HG03139 (cell line): ENCODE measurements around the gene PSMD5.

Source experiments
- ATAC-seq: cut with Tn5 transposase; IDR thresholded peaks from one replicate; pipeline ENCODE4 v1.9.1; 2021; ENCODE audit not compliant: unreplicated experiment

PSMD5 gene

DNA sequence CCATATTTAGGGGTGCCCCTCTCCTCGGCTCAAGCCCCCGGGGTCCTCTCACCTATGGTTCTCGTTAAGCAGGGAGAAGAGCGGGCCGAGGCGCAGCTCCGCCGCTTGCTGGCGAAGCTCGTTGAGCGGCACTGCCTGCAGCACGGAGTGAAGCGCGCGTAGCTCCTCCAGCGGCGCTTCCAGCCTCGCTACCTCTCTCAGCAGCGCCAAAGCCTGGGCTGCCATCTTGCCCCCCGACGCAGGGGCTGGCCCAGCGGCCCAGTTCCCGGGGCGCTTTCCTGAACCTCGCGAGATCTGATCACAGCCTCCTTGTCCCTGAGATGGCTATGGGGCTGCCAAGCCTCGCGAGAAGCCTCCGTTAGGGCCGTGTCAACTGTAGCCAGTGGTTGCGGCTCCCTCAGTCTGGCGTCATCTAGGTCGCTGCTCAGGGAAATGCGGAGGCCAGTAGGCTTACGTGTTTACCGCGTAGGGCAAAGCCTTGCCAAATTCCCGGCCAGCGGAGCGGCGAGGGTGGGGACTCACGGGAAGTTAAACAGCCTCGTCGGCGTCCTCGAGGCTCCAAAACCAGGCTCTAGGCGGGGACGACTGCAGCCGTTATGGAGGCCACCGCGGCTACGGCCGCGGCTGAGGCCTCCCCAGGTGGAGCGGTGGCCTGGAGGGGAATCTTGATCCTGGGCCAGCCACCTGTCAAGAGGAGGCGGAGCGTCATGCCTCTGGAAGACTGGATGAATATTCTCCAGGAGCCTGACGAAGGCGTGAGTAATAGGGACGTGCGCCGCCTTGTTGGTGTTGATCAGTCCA lies at the start of gene PSMD5:
TSS of gene PSMD5 (minus strand) at position 238 of the 801 bp plus-strand sequence. CDS start at position 225, 13 bp downstream.
- ATAC-seq: peak; percentile 99

DNA sequence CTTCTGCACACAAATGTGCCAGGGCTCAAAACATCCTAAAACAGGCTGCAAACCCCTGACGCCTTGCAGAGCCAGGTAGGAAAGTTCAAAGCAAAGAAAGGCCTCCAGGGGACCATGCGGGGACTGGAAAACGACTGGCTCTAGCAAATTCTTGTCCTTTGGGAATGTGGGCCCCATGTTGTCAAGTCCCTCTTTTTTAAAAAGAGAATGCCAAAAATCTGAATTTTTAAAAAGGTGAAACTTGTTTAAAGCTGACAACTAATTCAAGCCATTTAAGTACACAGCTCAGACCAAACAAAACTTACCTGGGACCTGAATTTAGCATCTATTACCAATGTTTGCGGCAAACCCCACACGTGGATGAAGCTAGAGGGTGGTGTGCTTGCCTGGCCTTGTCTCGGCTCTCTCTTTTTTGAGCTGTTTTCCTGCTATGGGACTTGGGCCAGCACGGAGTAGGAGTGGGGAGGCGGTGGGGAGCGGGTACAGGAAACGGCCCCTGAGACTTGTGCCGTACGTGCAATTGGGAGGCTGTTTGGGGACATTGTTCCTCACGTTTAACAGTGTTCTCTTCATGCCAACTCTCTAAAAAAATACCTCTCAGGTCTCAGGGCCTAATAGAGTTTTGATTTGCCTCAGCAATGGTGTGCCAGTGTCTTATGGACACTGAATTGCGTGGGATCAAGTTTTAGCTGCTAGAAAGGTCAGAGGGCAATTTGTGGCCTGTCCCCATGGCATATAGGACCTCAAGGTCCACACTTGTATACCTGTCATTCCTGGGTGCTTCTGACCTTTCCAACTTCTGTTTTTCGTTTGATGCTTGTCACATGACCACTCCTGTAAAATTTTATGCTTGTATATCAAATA lies 49.4 kb upstream of the PSMD5 start:
- peak; percentile 22 for ATAC-seq

DNA sequence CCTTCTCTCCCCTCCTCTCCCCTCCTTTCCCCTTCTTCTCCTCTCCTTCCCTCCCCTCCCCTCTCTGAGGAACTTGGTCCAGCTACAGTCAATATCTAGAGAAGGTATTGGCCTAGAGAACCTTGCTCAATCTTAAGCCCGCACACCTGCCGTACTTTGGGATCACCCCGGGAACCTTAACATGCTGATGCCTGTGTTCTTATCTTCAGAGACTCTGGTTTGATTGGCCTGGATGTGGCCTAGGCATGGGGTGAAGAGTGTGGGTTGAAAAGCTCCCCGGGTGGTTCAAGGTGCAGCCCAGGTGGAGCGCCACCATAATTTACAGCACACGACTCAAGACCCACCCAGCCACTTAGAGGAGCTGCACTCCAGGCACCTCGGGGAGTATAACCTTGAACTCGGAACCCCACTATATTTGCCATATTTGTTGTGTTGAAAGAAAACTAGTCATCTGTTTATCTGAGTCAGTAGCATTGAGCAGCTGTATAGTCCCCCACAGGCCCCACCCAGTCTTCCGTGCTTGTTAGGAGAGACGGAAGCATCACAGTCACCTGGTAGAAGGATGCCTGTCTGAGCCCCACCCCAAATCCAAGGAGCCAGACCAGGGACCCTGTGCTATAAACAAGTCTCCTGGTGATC lies 48.6 kb upstream of the PSMD5 start:
- ATAC-seq: no peak

DNA sequence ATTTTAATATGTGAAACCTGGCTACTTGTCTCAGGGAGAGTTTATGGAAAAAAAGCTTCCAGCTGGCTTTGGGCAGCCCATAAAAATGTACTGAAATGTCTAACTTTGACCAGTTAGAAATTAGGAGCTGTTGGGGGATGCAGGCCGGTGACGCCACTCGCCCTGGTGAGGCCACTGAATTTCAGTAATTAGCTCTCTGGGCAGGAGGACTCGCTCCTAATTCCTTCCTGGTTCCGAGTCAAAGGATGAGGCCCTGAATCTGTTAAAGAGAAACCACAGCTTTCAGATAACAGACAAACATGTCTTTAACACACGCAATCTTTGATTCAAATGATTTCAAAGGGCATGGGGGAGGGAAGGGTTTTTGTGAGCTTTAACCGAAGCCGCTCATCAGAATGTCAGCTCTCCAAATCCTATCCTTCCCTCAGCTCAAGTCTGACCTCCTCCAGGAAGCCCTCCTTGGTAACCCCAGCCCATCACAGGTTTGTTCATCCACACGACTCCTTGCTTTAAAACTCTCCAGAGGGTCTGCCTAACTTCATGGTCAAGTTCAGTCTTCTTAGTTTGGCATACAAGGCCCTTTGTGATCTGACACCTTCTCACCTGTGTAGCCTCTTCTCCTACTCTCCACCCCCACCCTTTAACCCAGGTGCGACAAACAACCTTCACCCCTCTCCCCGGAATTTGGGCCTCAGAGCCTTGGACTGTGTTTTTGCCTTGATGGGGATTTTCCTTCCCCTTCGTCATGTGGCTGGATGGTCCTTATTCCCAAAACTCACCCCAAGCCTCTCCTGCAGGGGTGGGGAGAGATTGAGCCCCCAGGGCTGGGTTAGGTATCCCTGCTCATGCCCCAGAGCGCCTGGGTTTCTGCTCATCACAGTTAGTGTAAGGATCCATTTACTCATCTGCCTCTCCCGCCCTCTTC lies 47.9 kb upstream of the PSMD5 start:
- ATAC-seq: no peak

DNA sequence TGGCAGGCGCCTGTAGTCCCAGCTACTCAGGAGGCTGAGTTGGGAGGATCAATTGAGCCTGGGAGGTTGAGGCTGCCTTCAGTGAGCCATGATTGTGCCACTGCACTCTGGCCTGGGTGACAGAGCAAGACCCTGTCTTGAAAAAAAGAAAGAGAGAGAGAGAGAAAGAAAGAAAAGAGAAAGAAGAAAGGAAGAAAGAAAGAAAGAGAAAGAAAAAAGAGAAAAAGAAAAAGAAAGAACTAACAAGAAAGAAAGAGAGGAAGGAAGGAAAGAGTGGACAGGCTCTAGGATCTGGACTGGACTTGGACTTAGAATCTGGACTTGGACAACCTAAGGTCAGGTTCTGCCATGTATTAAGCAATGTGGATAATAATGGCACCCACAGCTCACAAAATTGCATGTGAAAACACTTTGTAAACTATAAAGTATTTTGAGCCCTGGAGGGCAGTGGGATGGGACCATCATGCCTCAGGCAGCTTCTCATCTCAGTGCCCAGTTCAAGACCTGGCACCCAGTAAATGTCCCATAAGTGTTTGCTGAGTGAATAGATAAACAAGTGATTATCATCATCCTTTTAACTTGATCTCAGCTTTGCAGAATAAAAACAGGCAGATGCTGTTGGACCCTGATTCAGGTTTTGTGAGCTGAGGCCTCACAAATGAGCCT lies 47.0 kb upstream of the PSMD5 start:
- no peak for ATAC-seq

DNA sequence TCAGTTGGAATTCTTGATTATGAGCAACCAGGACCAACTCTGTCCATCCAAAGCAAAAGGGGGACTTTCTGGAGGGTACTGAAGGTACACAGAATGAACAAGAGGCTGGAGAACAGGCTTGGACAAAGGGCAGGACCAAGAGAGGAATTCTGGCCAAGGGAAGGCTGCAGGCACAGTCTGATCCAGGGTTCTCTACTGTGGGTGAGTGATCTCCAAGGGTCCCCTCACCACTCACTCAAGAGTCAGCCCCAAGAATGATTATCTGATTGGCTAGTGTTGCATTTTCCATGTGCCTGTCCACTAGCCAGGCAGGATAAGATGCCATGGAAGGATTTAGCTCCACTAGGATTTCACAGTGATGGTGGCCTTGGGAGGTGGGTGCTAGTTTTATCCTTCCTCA lies 45.9 kb upstream of the PSMD5 start:
- ATAC-seq: no peak

DNA sequence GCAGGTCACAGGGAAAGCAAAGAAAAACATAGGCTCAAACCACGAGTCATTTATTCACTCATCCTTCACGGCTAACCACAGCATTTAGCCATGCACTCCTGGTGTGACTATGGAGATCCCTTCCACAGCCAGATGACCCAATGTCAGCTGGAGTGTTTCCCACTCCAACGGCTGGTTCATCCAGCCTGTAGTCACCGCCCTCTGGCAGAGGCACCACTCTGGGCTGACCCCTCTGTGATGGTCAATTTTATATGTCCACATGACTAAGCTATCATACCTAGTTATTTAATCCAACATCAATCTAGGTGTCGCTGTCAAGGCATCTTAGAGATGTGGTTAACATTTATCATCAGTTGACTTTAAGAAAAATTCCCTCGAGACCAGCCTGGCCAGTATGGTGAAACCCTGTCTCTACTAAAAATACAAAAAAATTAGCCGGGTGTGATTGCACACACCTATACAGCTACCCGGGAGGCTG lies 43.8 kb upstream of the PSMD5 start:
- ATAC-seq: no peak

DNA sequence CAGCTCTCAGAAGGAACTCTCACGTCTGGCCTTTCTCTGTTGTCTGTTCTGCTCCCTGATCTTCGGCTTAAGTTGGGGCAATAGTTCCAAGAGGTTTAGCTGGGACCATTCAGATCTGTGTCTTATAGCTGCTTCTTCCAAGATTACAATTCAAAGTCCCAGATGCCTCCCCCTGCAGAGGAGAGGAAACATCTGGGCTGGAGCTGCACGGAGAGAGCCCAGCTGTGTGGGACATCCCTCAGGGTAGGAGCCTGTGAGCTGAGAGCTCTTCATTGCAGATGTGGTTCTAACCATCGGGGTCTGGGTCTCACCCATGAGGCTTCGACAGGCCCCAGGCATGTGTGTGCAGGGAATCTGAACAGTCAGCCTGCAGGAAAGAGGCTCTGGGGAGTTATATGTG lies 43.2 kb upstream of the PSMD5 start:
- ATAC-seq: no peak

DNA sequence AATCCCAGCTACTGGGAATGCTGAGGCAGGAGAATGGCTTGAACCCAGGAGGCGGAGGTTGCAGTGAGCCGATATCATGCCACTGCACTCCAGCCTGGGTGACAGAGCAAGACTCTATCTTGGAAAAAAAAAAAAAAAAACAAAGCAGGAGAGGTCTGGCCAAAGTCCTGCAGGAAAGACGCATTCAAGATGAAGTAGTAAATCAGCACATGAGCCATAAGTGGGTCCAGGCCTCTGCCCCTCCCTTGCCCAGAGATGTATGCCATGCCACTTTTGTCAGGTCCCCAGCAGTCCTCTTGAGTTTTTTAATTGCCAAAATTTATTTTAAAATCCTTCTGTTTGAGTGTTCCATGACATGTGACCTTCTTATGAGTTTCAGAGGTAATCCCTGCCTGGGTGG lies 42.7 kb upstream of the PSMD5 start:
- ATAC-seq: no peak

DNA sequence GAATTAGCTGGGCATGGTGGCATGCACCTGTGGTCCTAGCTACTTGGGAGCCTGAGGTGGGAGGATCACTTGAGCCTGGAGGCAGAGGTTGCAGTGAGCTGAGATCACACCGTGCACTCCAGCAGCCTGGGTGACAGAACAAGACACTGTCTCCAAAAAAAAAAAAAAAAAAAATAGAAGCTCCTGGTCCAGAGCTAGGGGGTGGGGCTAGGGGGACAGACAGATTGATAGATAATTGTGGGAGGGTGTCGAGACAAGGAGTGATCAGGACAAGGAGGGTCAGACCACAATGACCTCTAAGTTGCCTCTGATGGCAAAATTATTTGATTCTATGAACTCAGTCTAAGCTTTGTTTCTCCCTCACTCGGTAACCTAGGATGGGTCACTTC lies 40.9 kb upstream of the PSMD5 start:
- no peak for ATAC-seq

DNA sequence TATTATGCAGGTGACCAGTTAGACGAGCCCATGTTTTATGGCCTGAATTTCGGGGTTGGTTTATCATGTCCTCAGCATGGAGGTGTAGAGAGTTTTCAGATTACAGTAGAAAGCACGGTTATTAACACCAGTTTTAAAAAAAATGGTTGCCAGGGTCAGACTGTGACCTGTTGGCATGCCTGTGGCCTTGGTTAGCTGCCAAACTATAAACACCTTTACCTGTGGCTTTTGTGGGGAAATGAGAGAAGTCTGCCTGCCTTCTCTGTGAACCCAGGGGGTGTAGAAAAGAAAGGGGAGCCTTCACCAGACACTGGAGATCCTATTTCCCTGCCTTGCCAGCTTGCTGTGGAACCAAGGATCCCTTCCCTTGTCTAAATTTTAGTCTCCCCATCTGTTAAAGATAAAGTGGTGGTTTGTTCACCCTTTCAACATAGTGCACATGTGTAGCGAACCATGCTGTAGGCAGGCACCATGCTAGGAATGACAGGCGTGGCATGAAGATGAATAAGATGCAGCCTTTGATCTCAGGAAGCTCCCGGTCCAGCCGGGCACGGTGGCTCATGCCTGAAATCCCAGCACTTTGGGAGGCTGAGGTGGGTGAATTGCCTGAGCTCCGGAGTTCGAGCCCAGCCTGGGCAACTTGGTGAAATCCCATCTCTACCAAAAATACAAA lies 40.3 kb upstream of the PSMD5 start:
- ATAC-seq: no peak

DNA sequence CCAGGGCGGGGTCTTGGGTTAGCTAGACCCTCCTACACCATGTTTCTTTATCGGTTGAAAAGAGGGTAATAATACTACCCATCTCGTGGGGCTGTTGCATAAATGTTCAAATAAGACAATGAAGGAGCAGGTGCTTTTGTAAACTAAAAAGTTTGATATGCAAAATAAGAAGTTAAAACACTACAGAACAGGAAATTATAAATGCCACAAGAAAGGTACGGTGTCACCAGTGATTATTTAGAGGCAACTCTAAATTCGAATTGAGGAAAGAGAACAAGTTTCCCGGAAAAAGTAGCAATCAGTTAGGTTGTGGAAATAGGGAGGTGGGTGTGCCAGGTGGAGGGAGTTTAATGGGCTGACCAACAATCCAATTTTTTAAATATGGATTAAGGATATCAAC lies 36.7 kb upstream of the PSMD5 start:
- no peak for ATAC-seq

DNA sequence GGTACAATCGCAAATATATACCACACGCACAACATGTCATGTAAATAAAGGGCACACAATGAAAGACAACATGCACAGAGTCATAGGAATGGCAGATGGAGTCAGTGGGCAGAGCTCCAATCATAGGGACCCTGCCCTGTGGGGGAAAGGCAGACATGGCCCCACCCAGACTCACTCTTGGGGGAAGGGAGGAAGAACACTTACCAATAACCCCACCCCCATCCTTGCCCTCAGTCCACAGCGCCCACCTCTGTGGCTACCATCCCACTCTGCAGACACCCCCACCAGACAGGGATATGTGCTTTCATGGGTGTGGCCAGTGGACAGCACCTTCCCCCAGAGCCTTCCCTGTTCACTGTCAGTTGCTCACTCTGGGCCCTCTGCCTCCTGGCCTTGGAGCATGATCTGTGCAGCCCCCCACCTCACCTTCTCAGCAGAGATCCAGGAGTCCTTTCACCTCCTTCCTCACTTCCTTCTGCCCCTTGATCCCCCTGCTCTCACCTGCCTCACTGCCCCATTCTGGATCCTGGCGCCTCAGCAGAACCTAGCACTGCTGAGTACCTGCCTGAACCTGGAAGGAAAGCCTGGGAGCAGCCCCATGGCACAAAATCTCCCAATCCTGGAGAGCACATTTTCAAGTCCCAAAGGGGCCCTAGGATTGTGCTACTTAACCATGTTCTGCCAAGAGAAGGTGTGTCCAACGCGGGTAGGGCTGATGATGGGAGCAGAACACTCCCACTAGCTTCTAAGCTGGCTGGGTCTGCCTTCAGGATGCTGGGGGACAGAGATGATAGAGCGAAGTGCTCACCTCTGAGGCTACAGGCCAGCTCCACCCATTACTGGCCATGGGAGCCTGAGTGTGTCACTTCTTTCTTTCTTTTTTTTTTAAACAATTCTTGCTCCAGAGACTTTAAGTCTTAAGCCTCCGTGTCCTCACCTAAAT lies 35.7 kb upstream of the PSMD5 start:
- ATAC-seq: no peak

DNA sequence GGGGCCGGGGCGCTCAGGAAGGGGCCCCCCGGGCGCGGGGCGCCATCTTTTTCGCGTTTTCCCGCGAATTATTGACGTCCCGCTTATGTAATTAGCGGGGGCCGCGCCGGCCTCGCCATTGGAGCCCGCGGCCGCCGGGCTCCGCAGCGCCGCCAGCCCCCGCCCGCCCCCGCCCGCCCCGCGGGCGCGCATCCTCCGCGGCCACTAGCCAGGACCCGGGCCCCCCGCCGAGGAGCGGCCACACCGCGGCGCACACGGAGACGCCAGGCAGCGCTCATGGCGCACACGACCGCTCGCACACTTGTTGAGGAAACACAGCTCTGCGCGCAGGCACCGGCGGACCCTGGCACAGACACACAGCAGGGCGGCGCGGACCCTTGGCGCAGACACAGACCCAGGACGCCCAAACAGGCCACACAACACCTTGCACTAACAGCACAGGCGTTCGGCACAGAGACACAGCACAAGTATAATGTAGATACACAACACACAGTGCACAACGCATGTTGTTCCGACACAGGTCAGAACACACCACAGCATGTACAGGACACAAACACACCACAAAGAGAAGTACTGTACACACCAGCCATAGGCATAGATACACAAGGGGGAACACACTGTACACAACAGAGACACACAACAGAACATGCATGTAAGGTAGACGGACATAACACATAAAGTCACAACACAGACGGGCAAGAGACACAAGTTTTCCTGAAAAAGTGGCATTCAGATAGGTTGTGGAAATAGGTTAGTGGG lies 34.7 kb upstream of the PSMD5 start:
- peak; percentile 26 for ATAC-seq

DNA sequence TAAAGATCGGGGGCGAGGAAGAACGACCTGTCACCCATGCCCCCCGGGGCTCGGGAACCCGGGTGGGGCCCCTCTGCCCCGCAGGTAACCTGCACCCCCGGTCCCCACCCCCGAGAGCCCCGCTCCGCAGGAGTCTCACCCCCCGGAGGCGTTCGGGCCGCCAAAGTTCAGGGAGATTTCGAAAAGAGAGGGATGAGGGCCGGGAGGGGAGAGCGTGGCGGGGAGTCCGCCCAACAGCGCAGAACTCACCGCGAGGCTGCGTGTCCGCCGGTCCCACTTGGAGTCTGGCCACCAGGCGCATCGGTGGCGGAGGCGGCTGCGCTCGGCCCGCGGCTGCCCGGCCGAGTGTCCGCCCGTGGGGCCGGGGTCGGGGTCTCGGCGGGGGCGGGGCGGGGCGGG lies 34.1 kb upstream of the PSMD5 start, which contains the start of gene PHF19:
TSS of gene PHF19 (minus strand) at position 347 of the 399 bp plus-strand sequence. CDS start 2,447 bp downstream, outside the sequence.
- peak; percentile 5 for ATAC-seq

DNA sequence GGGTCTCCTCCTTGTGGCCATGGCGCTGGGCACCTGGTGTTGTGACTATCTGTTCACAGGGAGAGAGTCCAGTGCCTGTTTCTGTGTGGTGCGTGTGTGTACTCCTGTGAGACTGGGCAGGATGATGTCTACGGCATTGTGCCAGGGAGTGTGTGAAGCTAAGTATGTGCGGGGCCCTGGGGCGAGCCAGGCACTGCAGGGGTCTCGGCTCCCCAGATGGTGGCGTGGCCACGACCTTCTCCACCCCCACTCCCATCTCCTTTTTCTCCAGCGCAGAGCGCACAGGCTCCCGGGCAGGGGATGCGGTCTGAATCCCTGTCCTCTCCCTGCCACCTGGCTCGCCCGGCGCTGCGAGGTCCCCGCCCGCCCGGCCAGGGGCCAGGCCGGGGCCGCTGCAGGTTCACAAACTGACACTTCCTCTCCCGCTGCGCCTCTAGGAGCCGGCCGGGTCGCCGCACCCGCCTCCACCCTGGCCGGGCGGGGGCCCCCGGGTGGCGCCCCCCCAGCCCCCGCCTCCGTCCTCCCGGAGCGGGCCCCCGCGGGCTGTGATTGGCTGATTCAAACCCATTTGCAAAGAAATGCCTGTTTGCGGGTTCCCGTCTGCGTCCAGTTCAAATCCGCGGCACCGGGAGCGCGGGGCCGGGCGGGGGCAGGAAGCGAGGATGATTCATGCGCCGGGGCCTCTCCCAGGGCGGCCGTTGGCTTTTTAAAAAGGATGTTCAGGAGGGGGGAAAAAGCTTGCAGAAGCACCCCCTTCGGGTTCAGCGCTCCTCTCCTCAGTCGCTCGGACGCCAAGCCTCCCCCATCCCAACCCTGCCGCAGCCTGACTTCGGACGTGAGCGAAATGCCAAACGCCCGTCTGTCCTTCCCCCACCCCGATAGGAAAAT lies 33.5 kb upstream of the PSMD5 start:
- ATAC-seq: peak; percentile 54

DNA sequence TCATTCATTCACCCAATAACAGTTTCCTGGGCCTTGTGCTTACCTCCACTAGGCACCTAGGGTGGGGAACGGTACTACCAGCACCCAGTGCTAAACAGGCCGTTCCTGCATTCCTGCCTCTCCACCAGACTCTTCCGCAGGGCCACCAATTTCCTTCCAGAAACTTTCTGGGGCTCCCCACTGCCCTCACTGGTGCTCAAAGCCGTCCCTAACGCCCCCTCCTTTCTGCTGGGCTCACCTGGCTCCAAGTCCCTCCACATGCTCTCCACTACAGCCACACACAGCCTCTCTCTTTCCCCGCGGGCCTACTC lies 32.9 kb upstream of the PSMD5 start:
- ATAC-seq: no peak
